ENCODE data around the gene PTPRN2.
"Not testable (repeated sequence)": the region's sequence is repeated elsewhere in the genome, so short reads cannot be mapped to it uniquely, and the experiment has no call there.

PTPRN2 gene

GRCh38 chr7:158343526-158343925, 244.1 kb downstream of the PTPRN2 start:
- no peak for DNase-seq (ENCODE audit: low read depth, low spot score)
- ChIA-PET CTCF (no interaction called here), POLR2A (no interaction called here)
- no peak for TF ChIP-seq CTCF (IDR thresholded peaks at IDR 0.05; ENCODE audit: insufficient read depth, low read length, missing control alignments)
- H3K4me3 ChIP-seq (ENCODE audit: low read depth, low read length) = no peak overlapping the region

- CTCF ChIA-PET; POLR2A ChIA-PET; DNase-seq (ENCODE audit: low read depth, low spot score); H3K4me3 ChIP-seq (ENCODE audit: low read depth, low read length): not testable (repeated sequence)
Observed at GRCh38 chr7:158341097-158341496, 246.5 kb downstream of the PTPRN2 start.

- CTCF ChIA-PET; H3K4me3 ChIP-seq (ENCODE audit: low read depth, low read length); POLR2A ChIA-PET; DNase-seq (ENCODE audit: low read depth, low spot score): not testable (repeated sequence)
Observed at GRCh38 chr7:158336952-158337351, 250.7 kb downstream of the PTPRN2 start.

- H3K4me3 ChIP-seq (ENCODE audit: low read depth, low read length); POLR2A ChIA-PET; CTCF ChIA-PET; DNase-seq (ENCODE audit: low read depth, low spot score): not testable (repeated sequence)
Observed at GRCh38 chr7:158332516-158332915, 255.1 kb downstream of the PTPRN2 start.

- CTCF ChIA-PET; DNase-seq (ENCODE audit: low read depth, low spot score); H3K4me3 ChIP-seq (ENCODE audit: low read depth, low read length); POLR2A ChIA-PET: not testable (repeated sequence)
Observed at GRCh38 chr7:158331826-158332450, 255.7 kb downstream of the PTPRN2 start.

- no peak for DNase-seq (ENCODE audit: low read depth, low spot score)
- no peak overlapping the region for H3K4me3 ChIP-seq (ENCODE audit: low read depth, low read length)
- TF ChIP-seq CTCF (IDR thresholded peaks at IDR 0.05; ENCODE audit: insufficient read depth, low read length, missing control alignments) = no peak
- POLR2A ChIA-PET = interaction anchor here (0.5 kb wide), 1 partner anchor 19 kb away, joined by 3 read pairs; no protein-coding TSS in a partner anchor
- CTCF ChIA-PET = no interaction called here
Observed at GRCh38 chr7:158329686-158330085, 257.9 kb downstream of the PTPRN2 start.

- no peak for DNase-seq (ENCODE audit: low read depth, low spot score)
- POLR2A ChIA-PET = interaction anchor here (0.5 kb wide), 1 partner anchor 18 kb away, joined by 3 read pairs; no protein-coding TSS in a partner anchor
- CTCF ChIA-PET = no interaction called here
- no peak overlapping the region for H3K4me3 ChIP-seq (ENCODE audit: low read depth, low read length)
- no peak for TF ChIP-seq CTCF (IDR thresholded peaks at IDR 0.05; ENCODE audit: insufficient read depth, low read length, missing control alignments)
Observed at GRCh38 chr7:158329014-158329610, 258.5 kb downstream of the PTPRN2 start.

- no peak for DNase-seq (ENCODE audit: low read depth, low spot score)
- H3K4me3 ChIP-seq (ENCODE audit: low read depth, low read length) = no peak overlapping the region
- ChIA-PET POLR2A (no interaction called here), CTCF (no interaction called here)
- TF ChIP-seq CTCF (IDR thresholded peaks at IDR 0.05; ENCODE audit: insufficient read depth, low read length, missing control alignments) = no peak
Observed at GRCh38 chr7:158328376-158329013, 259.1 kb downstream of the PTPRN2 start.

Measured in AG04449 (cell line).